Hepatocyte (in vitro differentiated cells): ENCODE data around the gene SH3RF3. TPM values are rescaled to one million over a fixed set of nuclear protein-coding genes. Genes with fewer than 3 reads are reported as not detected.

Experiments
- DNase-seq: peaks from one replicate; pipeline ENCODE4 v3.0.0-alpha.2; 2016; ENCODE audit warnings: low spot score
- H2AFZ ChIP-seq: fragments of 200-600 bp; sonication (generic); 2 replicates; pipeline ENCODE4 v1.6.0; 2016; ENCODE audit warnings: antibody characterized with exemption, mild to moderate bottlenecking
- H3K27ac ChIP-seq: fragments of 200-600 bp; sonication (generic); 2 replicates; pipeline ENCODE4 v1.5.1; 2016; ENCODE audit warnings: mild to moderate bottlenecking
- H3K27me3 ChIP-seq: fragments of 200-600 bp; sonication (generic); 2 replicates; pipeline ENCODE4 v1.6.1; 2016
- H3K36me3 ChIP-seq: fragments of 200-600 bp; sonication (generic); replicated peaks from 2 replicates; pipeline ENCODE4 v1.5.1; 2016; ENCODE audit warnings: low read depth; ENCODE audit not compliant: insufficient read depth
- H3K4me1 ChIP-seq: fragments of 200-600 bp; sonication (generic); 2 replicates; pipeline ENCODE4 v1.5.1; 2016; ENCODE audit warnings: mild to moderate bottlenecking, moderate library complexity; ENCODE audit not compliant: insufficient read depth
- H3K4me2 ChIP-seq: fragments of 200-600 bp; sonication (generic); 2 replicates; pipeline ENCODE4 v1.6.0; 2016
- H3K4me3 ChIP-seq: fragments of 200-600 bp; sonication (generic); 2 replicates; pipeline ENCODE4 v1.5.1; 2016; ENCODE audit warnings: mild to moderate bottlenecking
- H3K79me2 ChIP-seq: fragments of 200-600 bp; sonication (generic); 2 replicates; pipeline ENCODE4 v1.6.0; 2017; ENCODE audit warnings: mild to moderate bottlenecking
- H3K9me2 ChIP-seq: fragments of 200-600 bp; sonication (generic); replicated peaks from 2 replicates; pipeline ENCODE4 v1.6.0; 2017; ENCODE audit warnings: mild to moderate bottlenecking; ENCODE audit not compliant: insufficient read depth
- H3K9me3 ChIP-seq: fragments of 200-600 bp; sonication (generic); 2 replicates; pipeline ENCODE4 v1.5.1; 2016; ENCODE audit warnings: low read depth, mild to moderate bottlenecking
- H4K20me1 ChIP-seq: fragments of 200-600 bp; sonication (generic); 2 replicates; pipeline ENCODE4 v1.6.0; 2016; ENCODE audit warnings: mild to moderate bottlenecking; ENCODE audit not compliant: insufficient read depth, poor library complexity, severe bottlenecking
- EZH2 ChIP-seq: fragments of 200-600 bp; sonication (generic); IDR thresholded peaks from 2 replicates; pipeline ENCODE4 v1.6.1; 2016; ENCODE audit warnings: antibody characterized with exemption, mild to moderate bottlenecking, borderline replicate concordance
- EZH2phosphoT487 ChIP-seq: fragments of 200-600 bp; sonication (generic); IDR thresholded peaks from one replicate; pipeline ENCODE4 v1.6.1; 2018; ENCODE audit warnings: antibody characterized with exemption, mild to moderate bottlenecking, low read depth, moderate library complexity; ENCODE audit not compliant: unreplicated experiment, severe bottlenecking
- WGBS: methylation state at CpG from one replicate; pipeline ENCODE4 v1.1.6; 2016; ENCODE audit warnings: low lambda C conversion rate; ENCODE audit errors: missing lambda C conversion rate; 5-methylcytosine and 5-hydroxymethylcytosine counted together
- polyA plus RNA-seq: library from polyadenylated mRNA; unstranded; fragments of >200 nt; fragmentation: Nextera tagmentation; extraction: Ambion mirVana; gene quantifications from 2 replicates; pipeline ENCODE4 v1.2.1, GENCODE V29; 2016
- total RNA-seq: library from RNA; depleted of rRNA; stranded (reverse); fragments of >200 nt; gene quantifications from 2 replicates; pipeline ENCODE4 v1.2.3, GENCODE V29; 2014
- TF ChIP-seq, protein P1 (sequence below): fragments of 200-600 bp; sonication (generic); IDR thresholded peaks from 2 replicates; pipeline ENCODE4 v1.5.1; 2016; ENCODE audit warnings: antibody characterized with exemption, mild to moderate bottlenecking; ENCODE audit not compliant: poor library complexity

SH3RF3 gene
- total and polyA plus RNA-seq, 2 experiments from 2014 or later = 1.9 to 2.1 TPM

DNA sequence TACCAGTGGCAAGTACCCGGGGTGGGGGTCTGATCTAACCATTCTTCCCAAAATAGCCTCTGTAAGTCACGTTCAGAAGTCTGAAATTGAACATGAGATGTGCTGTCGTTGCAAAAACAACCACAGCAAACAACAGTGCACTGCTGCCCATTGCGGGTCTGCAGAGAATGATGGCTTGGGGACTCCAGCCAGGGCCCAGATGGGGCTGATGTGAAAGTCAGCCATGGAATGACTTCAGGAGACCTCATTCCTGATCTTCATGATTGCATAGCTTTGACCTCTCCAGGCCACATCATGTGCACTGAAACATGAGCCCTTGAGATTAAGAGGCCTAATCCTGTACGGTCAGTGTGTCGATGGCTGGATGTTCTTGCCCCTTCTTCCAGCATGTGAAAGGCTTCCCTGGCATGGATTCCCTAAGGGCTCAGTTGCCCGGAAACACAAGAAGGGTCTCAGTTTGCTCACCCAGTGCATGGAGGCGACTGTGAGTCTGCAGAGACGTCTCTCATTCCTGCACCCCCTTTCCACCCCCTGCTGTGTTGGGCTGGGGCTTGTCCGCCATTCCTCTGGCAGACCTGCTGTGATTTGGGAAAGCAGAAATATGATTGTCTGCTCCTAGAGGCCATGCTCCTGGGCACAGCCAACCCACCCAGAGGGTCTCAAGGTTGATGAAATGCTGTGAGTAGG, 293.2 kb downstream of the SH3RF3 start:
- H3K79me2 ChIP-seq = no peaks in the 10 kb centered on the region
- TF ChIP-seq, protein P1, sequence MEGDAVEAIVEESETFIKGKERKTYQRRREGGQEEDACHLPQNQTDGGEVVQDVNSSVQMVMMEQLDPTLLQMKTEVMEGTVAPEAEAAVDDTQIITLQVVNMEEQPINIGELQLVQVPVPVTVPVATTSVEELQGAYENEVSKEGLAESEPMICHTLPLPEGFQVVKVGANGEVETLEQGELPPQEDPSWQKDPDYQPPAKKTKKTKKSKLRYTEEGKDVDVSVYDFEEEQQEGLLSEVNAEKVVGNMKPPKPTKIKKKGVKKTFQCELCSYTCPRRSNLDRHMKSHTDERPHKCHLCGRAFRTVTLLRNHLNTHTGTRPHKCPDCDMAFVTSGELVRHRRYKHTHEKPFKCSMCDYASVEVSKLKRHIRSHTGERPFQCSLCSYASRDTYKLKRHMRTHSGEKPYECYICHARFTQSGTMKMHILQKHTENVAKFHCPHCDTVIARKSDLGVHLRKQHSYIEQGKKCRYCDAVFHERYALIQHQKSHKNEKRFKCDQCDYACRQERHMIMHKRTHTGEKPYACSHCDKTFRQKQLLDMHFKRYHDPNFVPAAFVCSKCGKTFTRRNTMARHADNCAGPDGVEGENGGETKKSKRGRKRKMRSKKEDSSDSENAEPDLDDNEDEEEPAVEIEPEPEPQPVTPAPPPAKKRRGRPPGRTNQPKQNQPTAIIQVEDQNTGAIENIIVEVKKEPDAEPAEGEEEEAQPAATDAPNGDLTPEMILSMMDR = no peak
- TF ChIP-seq EZH2 (no peak), EZH2phosphoT487 (no peak)
- no peak overlapping the region for H3K4me3 ChIP-seq
- no peaks in the 10 kb centered on the region for H3K36me3 ChIP-seq
- no peaks in the 10 kb centered on the region for H3K4me1 ChIP-seq
- no peak overlapping the region for H3K27ac ChIP-seq
- no peaks in the 10 kb centered on the region for H3K9me3 ChIP-seq
- 79% methylated on average over 10 of the region's 10 CpGs for WGBS
- H4K20me1 ChIP-seq = no peaks in the 10 kb centered on the region
- no peaks in the 10 kb centered on the region for H3K27me3 ChIP-seq
- H2AFZ ChIP-seq = no peak overlapping the region
- no peaks in the 10 kb centered on the region for H3K9me2 ChIP-seq
- no peak for DNase-seq
- no peak overlapping the region for H3K4me2 ChIP-seq

- DNase-seq = no peak
- no peaks in the 10 kb centered on the region for H3K27me3 ChIP-seq
- H3K9me2 ChIP-seq = no peaks in the 10 kb centered on the region
- WGBS = 88% methylated on average over 16 of the region's 16 CpGs
- no peak overlapping the region for H3K27ac ChIP-seq
- no peak overlapping the region for H3K4me2 ChIP-seq
- H3K4me1 ChIP-seq = no peaks in the 10 kb centered on the region
- H3K36me3 ChIP-seq = no peaks in the 10 kb centered on the region
- H2AFZ ChIP-seq = no peak overlapping the region
- no peaks in the 10 kb centered on the region for H4K20me1 ChIP-seq
- TF ChIP-seq EZH2 = no peak
- H3K4me3 ChIP-seq = no peak overlapping the region
- no peaks in the 10 kb centered on the region for H3K79me2 ChIP-seq
- H3K9me3 ChIP-seq = no peaks in the 10 kb centered on the region
Measured at GRCh38 chr2:109422758-109423500, 293.9 kb downstream of the SH3RF3 start.

DNA sequence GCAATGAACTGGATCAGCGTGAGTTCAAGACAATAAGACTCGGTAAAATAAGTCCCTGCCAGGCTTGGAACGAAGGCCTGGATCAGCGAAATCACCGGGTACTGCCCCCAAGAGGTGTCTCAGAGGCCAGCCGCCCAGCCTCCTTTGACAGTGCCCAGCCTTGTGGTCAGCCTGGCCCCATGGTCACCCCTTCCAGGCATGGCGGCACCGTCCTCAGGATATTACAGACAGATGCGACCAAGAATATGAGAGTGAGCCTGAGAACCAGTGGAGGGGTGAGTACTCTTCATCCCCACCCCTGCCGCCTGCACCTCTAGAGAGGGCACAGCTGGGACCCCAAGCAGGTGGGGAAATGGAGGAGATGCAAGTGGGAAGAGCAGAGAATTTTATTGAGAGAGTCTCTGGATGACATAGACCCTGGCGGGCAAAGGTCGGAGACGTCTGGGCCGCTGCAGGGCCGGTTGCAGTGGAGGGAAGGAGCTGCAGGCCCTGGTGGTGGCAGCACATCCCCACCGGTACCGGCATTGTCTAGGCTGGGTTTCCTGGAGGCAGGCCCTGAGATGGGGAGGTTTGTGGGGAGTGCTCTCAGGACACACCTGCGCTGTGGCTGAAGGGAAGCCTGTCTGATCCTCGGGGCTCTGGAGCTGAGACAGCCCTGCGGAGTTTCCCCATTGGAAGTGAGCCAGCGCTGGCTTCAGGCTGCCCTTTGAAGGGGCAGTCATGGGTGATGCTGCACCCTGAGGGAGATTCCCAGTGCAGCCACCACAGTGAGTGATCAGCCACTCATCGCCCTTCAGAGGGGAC, 294.8 kb downstream of the SH3RF3 start:
- Histone ChIP-seq H4K20me1 (no peaks in the 10 kb centered on the region), H3K9me3 (no peaks in the 10 kb centered on the region), H3K9me2 (no peaks in the 10 kb centered on the region), H3K36me3 (no peaks in the 10 kb centered on the region), H3K27ac (no peak overlapping the region), H3K79me2 (no peaks in the 10 kb centered on the region), H3K4me1 (no peaks in the 10 kb centered on the region), H3K27me3 (no peaks in the 10 kb centered on the region), H3K4me2 (no peak overlapping the region), H2AFZ (no peak overlapping the region), H3K4me3 (no peak overlapping the region)
- no peak for DNase-seq
- 87% methylated on average over 22 of the region's 22 CpGs for whole genome bisulfite sequencing
- TF ChIP-seq EZH2 (no peak), EZH2phosphoT487 (no peak)
- TF ChIP-seq, protein P1 = no peak

GRCh38 chr2:109425411-109425810, 296.4 kb downstream of the SH3RF3 start:
- Histone ChIP-seq H3K36me3 (no peaks in the 10 kb centered on the region), H3K27me3 (no peaks in the 10 kb centered on the region), H4K20me1 (no peaks in the 10 kb centered on the region), H3K4me1 (no peaks in the 10 kb centered on the region), H3K27ac (no peak overlapping the region), H3K9me3 (no peaks in the 10 kb centered on the region), H3K4me3 (no peak overlapping the region), H3K9me2 (no peaks in the 10 kb centered on the region), H3K79me2 (no peaks in the 10 kb centered on the region), H3K4me2 (no peak overlapping the region), H2AFZ (no peak overlapping the region)
- no peak for DNase-seq
- 85% methylated on average over 3 of the region's 3 CpGs for WGBS
- no peak for TF ChIP-seq EZH2
- TF ChIP-seq, protein P1 = no peak
- no peak for TF ChIP-seq EZH2phosphoT487
